ENCODE measurements around the gene ATP1B3. TPM values are rescaled to one million over a fixed set of nuclear protein-coding genes. Genes with fewer than 3 reads are reported as not detected.

Gene ATP1B3
- total RNA-seq, 1 donor from 2014 or later = 30.8 TPM

DNA sequence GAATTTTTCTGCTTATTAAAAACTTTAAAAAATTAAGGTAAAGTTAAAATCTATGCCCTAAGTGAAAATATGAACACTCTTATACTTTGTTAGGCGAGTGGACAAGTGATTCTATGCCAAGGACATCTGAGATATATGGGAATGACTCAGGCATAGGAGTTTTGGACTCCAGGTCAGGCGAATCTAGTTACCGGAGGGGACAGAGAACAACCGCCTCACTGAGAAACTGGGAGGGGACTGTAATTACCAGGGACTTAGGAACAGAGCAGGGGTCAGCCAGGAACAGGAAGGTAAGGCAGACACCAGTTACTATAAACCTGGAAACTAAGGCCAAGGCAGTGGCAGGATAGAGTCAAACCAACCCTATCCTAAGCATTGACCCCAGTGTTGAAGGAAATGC, 16.8 kb upstream of the ATP1B3 start:
- no peaks in the 10 kb centered on the region for H3K27me3 ChIP-seq (ENCODE audit: control insufficient read depth in 3 of 3, insufficient read depth in 3 of 3, low read length in 3 of 3)
- H3K36me3 ChIP-seq (ENCODE audit: control insufficient read depth in 3 of 3, insufficient read depth in 3 of 3, low read length in 3 of 3) = no peaks in the 10 kb centered on the region
- no peak overlapping the region for H3K4me3 ChIP-seq (ENCODE audit: low read length in 3 of 3)
- no peak overlapping the region for H3K27ac ChIP-seq (ENCODE audit: low read depth, low read length)
- H3K4me1 ChIP-seq (ENCODE audit: control insufficient read depth in 3 of 3, insufficient read depth in 3 of 3, low read length in 3 of 3) = peaks cover 0 to 7% (median 3%) of the 10 kb centered on the region in 3 donors
- H3K9me3 ChIP-seq (ENCODE audit: control insufficient read depth in 3 of 3, low read length in 3 of 3) = no peaks in the 10 kb centered on the region
- no peak overlapping the region for H3K9ac ChIP-seq (ENCODE audit: low read depth in 1 of 3, low read length in 3 of 3)

DNA sequence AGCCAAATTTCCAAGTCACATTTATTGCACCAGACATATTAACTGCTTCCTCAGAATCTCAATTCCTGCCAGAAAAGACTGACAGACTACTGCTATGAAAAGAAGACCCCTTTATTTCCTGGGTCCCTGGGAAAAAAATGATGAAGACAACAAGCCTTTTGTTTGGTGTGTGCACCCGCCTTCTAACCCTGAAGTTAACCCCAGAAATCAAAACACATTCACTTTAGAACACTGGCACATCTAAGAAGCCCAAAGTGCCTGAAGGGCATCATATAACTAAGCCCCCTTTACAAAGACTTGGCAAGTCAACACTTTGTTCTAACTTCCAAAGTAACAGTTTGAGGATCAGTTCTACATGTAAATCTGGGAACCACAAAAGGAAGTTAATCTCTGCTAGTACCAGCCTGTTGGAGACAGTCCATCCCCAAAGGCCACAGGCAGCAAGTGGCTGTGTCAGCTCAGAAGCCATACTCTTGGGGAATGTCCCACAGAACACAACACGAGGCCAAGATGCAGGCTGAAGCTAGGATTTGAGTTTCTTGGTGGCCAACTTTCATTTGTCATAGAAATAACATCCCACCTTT, 16.3 kb upstream of the ATP1B3 start:
- no peak overlapping the region for H3K9ac ChIP-seq (ENCODE audit: low read depth in 1 of 3, low read length in 3 of 3)
- H3K27me3 ChIP-seq (ENCODE audit: control insufficient read depth in 3 of 3, insufficient read depth in 3 of 3, low read length in 3 of 3) = no peaks in the 10 kb centered on the region
- H3K4me1 ChIP-seq (ENCODE audit: control insufficient read depth in 3 of 3, insufficient read depth in 3 of 3, low read length in 3 of 3) = peaks cover 0 to 7% (median 3%) of the 10 kb centered on the region in 3 donors
- H3K9me3 ChIP-seq (ENCODE audit: control insufficient read depth in 3 of 3, low read length in 3 of 3) = no peaks in the 10 kb centered on the region
- no peaks in the 10 kb centered on the region for H3K36me3 ChIP-seq (ENCODE audit: control insufficient read depth in 3 of 3, insufficient read depth in 3 of 3, low read length in 3 of 3)
- no peak overlapping the region for H3K4me3 ChIP-seq (ENCODE audit: low read length in 3 of 3)
- no peak overlapping the region for H3K27ac ChIP-seq (ENCODE audit: low read depth, low read length)

DNA sequence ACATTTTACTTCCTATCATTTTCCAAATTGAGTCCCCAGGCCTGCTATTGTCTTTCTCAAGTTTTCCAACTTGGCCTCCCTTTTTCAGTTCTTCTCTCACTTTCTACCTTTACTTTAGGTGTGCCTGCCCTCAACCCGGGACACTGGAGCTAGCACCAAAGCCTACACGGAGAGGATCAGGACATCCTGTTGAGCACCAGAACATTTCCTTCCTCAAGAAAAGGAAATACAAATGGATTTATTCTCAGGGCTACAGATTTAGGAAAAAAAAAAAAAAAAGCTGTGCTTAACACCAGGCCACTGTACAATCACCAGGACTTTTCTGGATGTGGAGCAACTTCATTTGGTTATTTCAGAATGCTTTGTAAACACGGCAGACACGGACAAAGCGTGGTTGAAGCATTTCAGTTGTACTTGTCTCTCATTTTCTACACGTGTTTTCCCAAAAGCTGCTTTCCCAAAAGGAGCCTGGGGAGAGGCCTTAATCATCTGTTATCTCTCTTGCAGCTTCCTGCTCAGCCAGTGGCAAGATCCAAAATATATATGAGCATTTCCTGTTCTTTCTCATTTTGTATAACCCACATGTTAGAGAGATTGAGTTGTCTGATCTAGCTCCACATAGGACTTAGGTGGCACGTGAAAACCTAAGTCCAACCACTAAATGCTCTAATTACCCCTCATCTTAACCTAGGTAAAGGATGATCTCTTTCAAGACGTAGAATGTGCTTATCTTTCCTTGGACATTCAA, 15.5 kb upstream of the ATP1B3 start:
- Histone ChIP-seq H3K36me3 (ENCODE audit: control insufficient read depth in 3 of 3, insufficient read depth in 3 of 3, low read length in 3 of 3) (no peaks in the 10 kb centered on the region), H3K9ac (ENCODE audit: low read depth in 1 of 3, low read length in 3 of 3) (no peak overlapping the region), H3K9me3 (ENCODE audit: control insufficient read depth in 3 of 3, low read length in 3 of 3) (no peaks in the 10 kb centered on the region), H3K4me3 (ENCODE audit: low read length in 3 of 3) (no peak overlapping the region), H3K27me3 (ENCODE audit: control insufficient read depth in 3 of 3, insufficient read depth in 3 of 3, low read length in 3 of 3) (no peaks in the 10 kb centered on the region), H3K27ac (ENCODE audit: low read depth, low read length) (no peak overlapping the region), H3K4me1 (ENCODE audit: control insufficient read depth in 3 of 3, insufficient read depth in 3 of 3, low read length in 3 of 3) (peaks cover 0 to 7% (median 3%) of the 10 kb centered on the region in 3 donors)

DNA sequence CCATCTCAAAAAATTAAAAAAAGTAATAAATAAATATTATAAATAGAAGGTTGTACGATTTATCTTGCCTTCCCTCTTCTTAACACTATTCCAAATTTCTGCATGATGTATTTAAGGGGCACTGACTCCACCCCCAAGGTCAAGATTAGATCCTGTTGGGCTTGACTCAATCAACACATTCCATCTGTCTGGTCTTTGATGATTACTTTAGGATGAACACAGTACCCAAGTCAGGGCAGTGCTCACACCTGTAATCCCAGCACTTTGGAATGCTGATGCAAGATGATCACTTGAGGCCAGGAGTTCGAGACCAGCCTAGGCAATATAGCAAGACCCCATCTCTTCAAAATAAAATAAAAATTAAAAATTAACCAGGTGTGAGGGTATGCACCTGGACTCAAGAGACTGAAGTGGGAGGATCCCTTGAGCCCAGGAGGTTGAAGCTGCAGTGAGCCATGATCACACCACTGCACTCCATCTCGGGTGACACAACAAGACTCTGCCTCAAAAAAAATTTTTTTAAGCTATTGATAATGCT, 14.1 kb upstream of the ATP1B3 start:
- no peak overlapping the region for H3K9ac ChIP-seq (ENCODE audit: low read depth in 1 of 3, low read length in 3 of 3)
- no peaks in the 10 kb centered on the region for H3K9me3 ChIP-seq (ENCODE audit: control insufficient read depth in 3 of 3, low read length in 3 of 3)
- H3K4me3 ChIP-seq (ENCODE audit: low read length in 3 of 3) = no peak overlapping the region
- no peaks in the 10 kb centered on the region for H3K36me3 ChIP-seq (ENCODE audit: control insufficient read depth in 3 of 3, insufficient read depth in 3 of 3, low read length in 3 of 3)
- H3K27me3 ChIP-seq (ENCODE audit: control insufficient read depth in 3 of 3, insufficient read depth in 3 of 3, low read length in 3 of 3) = no peaks in the 10 kb centered on the region
- no peak overlapping the region for H3K27ac ChIP-seq (ENCODE audit: low read depth, low read length)
- H3K4me1 ChIP-seq (ENCODE audit: control insufficient read depth in 3 of 3, insufficient read depth in 3 of 3, low read length in 3 of 3) = peaks cover 0 to 7% (median 3%) of the 10 kb centered on the region in 3 donors

DNA sequence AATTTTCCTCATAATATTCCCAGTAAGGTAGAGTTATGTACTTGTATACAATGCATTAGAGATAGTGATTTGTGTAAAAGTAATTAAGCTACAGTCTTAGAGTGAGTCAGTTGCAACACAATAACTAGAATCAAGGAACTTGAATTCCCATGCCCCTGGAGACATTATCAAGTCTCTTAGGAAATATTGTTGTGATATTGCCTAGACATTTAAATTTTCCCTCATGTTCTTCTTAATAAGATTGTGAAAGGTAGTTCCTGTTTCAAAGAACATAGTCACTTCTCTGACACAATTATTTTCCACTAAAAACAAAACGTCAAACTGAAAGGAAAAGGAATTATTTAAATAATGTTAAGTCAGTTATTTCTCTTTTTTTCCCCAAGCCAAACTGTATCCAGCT, 13.0 kb upstream of the ATP1B3 start:
- Histone ChIP-seq H3K9ac (ENCODE audit: low read depth in 1 of 3, low read length in 3 of 3) (no peak overlapping the region), H3K4me3 (ENCODE audit: low read length in 3 of 3) (no peak overlapping the region), H3K36me3 (ENCODE audit: control insufficient read depth in 3 of 3, insufficient read depth in 3 of 3, low read length in 3 of 3) (no peaks in the 10 kb centered on the region), H3K4me1 (ENCODE audit: control insufficient read depth in 3 of 3, insufficient read depth in 3 of 3, low read length in 3 of 3) (peaks cover 0 to 7% (median 3%) of the 10 kb centered on the region in 3 donors), H3K9me3 (ENCODE audit: control insufficient read depth in 3 of 3, low read length in 3 of 3) (no peaks in the 10 kb centered on the region), H3K27ac (ENCODE audit: low read depth, low read length) (no peak overlapping the region), H3K27me3 (ENCODE audit: control insufficient read depth in 3 of 3, insufficient read depth in 3 of 3, low read length in 3 of 3) (no peaks in the 10 kb centered on the region)

DNA sequence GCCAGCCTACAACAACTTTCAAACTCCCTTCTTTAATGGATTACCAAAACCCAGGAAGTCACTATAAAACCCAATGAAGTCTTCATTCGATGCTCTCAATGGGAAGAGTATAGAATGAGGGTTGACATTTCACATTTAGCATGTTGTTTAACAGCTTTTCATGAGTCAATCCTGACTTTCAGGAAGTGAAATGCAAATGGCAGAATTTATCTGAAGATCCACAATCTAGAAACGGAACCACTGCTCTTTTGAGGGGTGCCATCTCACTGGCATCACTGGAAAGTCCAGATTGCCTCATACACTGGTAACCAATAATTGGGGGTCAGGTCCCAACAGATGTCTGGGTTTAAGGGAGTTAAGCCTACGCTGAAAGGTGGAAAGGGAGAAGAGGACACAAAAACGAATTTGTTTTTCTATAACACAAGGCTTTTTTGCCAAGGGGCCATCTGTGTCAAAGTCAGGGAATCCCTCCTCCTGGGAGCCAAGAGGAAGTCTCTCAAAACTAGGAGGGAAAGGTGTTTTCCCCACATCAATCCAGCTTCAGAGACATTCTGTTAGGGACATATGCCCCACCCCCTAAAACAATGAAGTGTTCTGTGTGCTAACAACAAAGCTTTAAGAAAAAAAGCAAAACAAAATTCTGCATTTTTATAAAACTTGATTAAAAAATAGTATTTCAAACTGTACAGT, 12.0 kb upstream of the ATP1B3 start:
- Histone ChIP-seq H3K4me3 (ENCODE audit: low read length in 3 of 3) (no peak overlapping the region), H3K27ac (ENCODE audit: low read depth, low read length) (no peak overlapping the region), H3K4me1 (ENCODE audit: control insufficient read depth in 3 of 3, insufficient read depth in 3 of 3, low read length in 3 of 3) (peaks cover 0 to 7% (median 3%) of the 10 kb centered on the region in 3 donors), H3K36me3 (ENCODE audit: control insufficient read depth in 3 of 3, insufficient read depth in 3 of 3, low read length in 3 of 3) (no peaks in the 10 kb centered on the region), H3K27me3 (ENCODE audit: control insufficient read depth in 3 of 3, insufficient read depth in 3 of 3, low read length in 3 of 3) (no peaks in the 10 kb centered on the region), H3K9ac (ENCODE audit: low read depth in 1 of 3, low read length in 3 of 3) (no peak overlapping the region), H3K9me3 (ENCODE audit: control insufficient read depth in 3 of 3, low read length in 3 of 3) (no peaks in the 10 kb centered on the region)

DNA sequence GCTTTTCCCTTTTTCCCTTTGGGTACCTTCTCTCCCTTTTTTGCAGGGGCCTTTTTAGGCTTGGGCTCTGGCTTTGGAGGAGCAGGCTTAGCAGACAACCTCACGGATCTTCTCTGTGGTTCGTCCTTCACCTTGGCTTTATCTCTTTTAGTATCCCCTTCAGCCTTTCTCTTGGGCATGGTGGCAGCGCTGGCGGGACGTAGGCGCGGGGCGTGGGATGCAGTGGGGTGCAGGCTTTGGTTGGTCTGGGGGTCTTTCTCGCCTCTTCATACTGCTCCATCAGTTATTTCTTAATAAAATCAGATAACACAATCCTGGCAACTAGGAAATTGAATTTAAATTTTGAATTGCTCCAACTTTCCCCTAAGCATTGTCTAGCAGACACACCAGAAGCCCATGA, 11.3 kb upstream of the ATP1B3 start:
- H3K27ac ChIP-seq (ENCODE audit: low read depth, low read length) = no peak overlapping the region
- no peaks in the 10 kb centered on the region for H3K27me3 ChIP-seq (ENCODE audit: control insufficient read depth in 3 of 3, insufficient read depth in 3 of 3, low read length in 3 of 3)
- peaks cover 0 to 3% (median 2%) of the 10 kb centered on the region in 3 donors for H3K4me1 ChIP-seq (ENCODE audit: control insufficient read depth in 3 of 3, insufficient read depth in 3 of 3, low read length in 3 of 3)
- no peak overlapping the region for H3K9ac ChIP-seq (ENCODE audit: low read depth in 1 of 3, low read length in 3 of 3)
- no peaks in the 10 kb centered on the region for H3K36me3 ChIP-seq (ENCODE audit: control insufficient read depth in 3 of 3, insufficient read depth in 3 of 3, low read length in 3 of 3)
- H3K4me3 ChIP-seq (ENCODE audit: low read length in 3 of 3) = no peak overlapping the region
- no peaks in the 10 kb centered on the region for H3K9me3 ChIP-seq (ENCODE audit: control insufficient read depth in 3 of 3, low read length in 3 of 3)

DNA sequence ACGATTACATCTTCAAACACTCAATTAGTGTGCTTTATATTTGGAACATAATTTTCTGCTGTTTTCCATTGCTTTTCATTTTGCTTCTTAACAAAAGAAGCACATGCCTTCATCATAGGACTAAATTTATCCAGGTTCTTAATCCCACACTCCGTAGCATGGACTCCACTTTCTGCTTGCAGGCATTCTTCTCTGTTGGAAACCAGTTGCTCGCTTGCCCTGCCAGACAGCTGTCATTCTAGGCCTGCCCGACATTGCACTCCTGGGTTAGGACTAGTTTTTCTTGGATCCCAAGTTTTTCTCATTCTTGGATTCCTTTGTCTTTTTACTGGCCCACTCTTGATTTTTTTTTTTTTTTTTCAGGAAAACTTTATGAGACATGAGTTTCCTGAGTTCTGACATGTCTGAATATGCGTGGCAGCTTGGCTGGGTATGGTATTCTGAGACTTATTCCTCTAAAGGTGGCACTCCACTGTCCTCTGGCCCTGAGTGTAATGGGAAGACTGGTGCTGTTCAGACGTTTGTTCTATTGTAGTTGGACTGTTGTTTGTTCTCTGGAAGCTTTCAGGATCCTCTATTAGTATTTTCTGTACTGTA, 6.3 kb upstream of the ATP1B3 start:
- Histone ChIP-seq H3K27ac (ENCODE audit: low read depth, low read length) (no peak overlapping the region), H3K4me3 (ENCODE audit: low read length in 3 of 3) (no peak overlapping the region), H3K27me3 (ENCODE audit: control insufficient read depth in 3 of 3, insufficient read depth in 3 of 3, low read length in 3 of 3) (no peaks in the 10 kb centered on the region), H3K36me3 (ENCODE audit: control insufficient read depth in 3 of 3, insufficient read depth in 3 of 3, low read length in 3 of 3) (no peaks in the 10 kb centered on the region), H3K4me1 (ENCODE audit: control insufficient read depth in 3 of 3, insufficient read depth in 3 of 3, low read length in 3 of 3) (no peaks in the 10 kb centered on the region), H3K9ac (ENCODE audit: low read depth in 1 of 3, low read length in 3 of 3) (no peak overlapping the region), H3K9me3 (ENCODE audit: control insufficient read depth in 3 of 3, low read length in 3 of 3) (no peaks in the 10 kb centered on the region)

DNA sequence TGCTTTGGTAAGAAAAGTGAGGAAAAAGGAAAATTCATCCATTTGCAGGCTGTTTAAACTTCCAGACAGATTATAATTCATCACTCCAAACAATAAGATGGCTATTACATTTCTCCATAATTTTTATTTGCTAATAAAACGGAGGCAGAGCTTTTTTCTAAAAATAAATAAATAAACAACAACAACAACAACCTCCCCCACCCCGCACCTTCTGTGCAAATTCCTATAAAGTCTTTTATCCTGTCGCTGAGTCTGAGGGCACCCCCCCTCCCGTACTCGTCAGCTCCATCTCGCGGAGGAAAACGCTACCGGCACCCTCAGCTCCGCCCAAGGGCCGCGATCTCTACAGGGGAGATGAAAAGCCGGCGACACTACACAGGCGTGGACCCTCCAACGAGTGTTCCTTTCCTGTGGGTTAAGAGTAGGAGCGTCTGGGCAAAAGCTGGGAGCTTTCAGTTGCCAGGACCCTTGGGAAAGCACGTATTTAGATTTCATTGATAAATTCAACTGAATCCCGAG, 1.0 kb upstream of the ATP1B3 start:
- Histone ChIP-seq H3K9me3 (ENCODE audit: control insufficient read depth in 3 of 3, low read length in 3 of 3) (no peaks in the 10 kb centered on the region), H3K9ac (ENCODE audit: low read depth in 1 of 3, low read length in 3 of 3) (peak overlapping the region; percentile 79 to 89 (median 87)), H3K27ac (ENCODE audit: low read depth, low read length) (peak overlapping the region; percentile 91), H3K4me1 (ENCODE audit: control insufficient read depth in 3 of 3, insufficient read depth in 3 of 3, low read length in 3 of 3) (peaks cover 4 to 12% (median 10%) of the 10 kb centered on the region in 3 donors), H3K4me3 (ENCODE audit: low read length in 3 of 3) (peak overlapping the region; percentile 82 to 88 (median 83)), H3K36me3 (ENCODE audit: control insufficient read depth in 3 of 3, insufficient read depth in 3 of 3, low read length in 3 of 3) (no peaks in the 10 kb centered on the region), H3K27me3 (ENCODE audit: control insufficient read depth in 3 of 3, insufficient read depth in 3 of 3, low read length in 3 of 3) (no peaks in the 10 kb centered on the region)
